Mesothelial cell of epicardium (in vitro differentiated cells): Measurements from ENCODE around the gene ELMO3. TPM values are rescaled to one million over a fixed set of nuclear protein-coding genes. Genes with fewer than 3 reads are reported as not detected.

Experiments used
- DNase-seq, 2 experiments: peaks; one replicate each; pipeline ENCODE4 v3.0.0; 2021; ENCODE audit warnings: low spot score in 2 of 2; ENCODE audit not compliant: unreplicated experiment in 2 of 2
- H3K27ac Mint-ChIP-seq: 2 replicates; pipeline ENCODE4 v1.8.0; 2021; ENCODE audit warnings: mixed read lengths
- H3K27me3 Mint-ChIP-seq: 2 replicates; pipeline ENCODE4 v1.8.0; 2021; ENCODE audit warnings: low read depth, mixed read lengths
- H3K36me3 Mint-ChIP-seq: 2 replicates; pipeline ENCODE4 v1.8.0; 2021; ENCODE audit warnings: mixed read lengths
- H3K4me1 Mint-ChIP-seq: 2 replicates; pipeline ENCODE4 v1.8.0; 2021; ENCODE audit warnings: mixed read lengths
- H3K4me3 Mint-ChIP-seq: 2 replicates; pipeline ENCODE4 v1.8.0; 2021; ENCODE audit warnings: mild to moderate bottlenecking, moderate library complexity, mixed read lengths
- H3K9me3 Mint-ChIP-seq: 2 replicates; pipeline ENCODE4 v1.8.0; 2021; ENCODE audit warnings: mixed read lengths
- total RNA-seq: library from RNA; stranded (reverse); gene quantifications from 3 replicates; pipeline ENCODE4 v1.2.1, GENCODE V29; 2021
- TF ChIP-seq, protein P1 (sequence below): fragments of 200-600 bp; sonication (generic); IDR thresholded peaks from one replicate; pipeline ENCODE4 v1.5.0; 2021; ENCODE audit warnings: antibody characterized with exemption; ENCODE audit not compliant: unreplicated experiment

ELMO3 gene
- total RNA-seq, 1 donor from 2014 or later: 9.7 TPM

DNA sequence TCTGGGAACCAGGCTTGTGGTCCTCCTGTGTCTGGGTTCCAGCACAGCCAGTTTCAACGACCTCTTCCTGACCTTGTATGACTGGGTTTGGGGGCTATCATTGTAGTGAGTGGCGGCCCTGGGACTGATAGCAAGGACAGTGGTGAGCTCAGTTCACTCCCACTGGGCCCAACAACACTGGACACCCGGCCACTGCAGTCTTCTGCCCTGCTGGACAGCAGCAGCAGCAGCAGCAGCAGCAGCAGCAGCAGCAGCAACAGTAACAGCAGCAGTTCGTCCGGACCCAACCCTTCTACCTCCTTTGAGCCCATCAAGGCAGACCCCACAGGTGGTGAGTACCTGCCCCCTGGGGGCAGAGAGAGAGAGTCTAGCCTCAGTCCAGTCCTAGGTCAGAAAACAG is 3.3 kb upstream of the ELMO3 start:
- Mint-ChIP-seq H3K4me3 (no peak overlapping the region), H3K4me1 (peaks cover 24% of the 10 kb centered on the region), H3K36me3 (peaks cover 16% of the 10 kb centered on the region), H3K9me3 (no peaks in the 10 kb centered on the region), H3K27me3 (peaks cover 5% of the 10 kb centered on the region), H3K27ac (no peak overlapping the region)
- TF ChIP-seq, protein P1, sequence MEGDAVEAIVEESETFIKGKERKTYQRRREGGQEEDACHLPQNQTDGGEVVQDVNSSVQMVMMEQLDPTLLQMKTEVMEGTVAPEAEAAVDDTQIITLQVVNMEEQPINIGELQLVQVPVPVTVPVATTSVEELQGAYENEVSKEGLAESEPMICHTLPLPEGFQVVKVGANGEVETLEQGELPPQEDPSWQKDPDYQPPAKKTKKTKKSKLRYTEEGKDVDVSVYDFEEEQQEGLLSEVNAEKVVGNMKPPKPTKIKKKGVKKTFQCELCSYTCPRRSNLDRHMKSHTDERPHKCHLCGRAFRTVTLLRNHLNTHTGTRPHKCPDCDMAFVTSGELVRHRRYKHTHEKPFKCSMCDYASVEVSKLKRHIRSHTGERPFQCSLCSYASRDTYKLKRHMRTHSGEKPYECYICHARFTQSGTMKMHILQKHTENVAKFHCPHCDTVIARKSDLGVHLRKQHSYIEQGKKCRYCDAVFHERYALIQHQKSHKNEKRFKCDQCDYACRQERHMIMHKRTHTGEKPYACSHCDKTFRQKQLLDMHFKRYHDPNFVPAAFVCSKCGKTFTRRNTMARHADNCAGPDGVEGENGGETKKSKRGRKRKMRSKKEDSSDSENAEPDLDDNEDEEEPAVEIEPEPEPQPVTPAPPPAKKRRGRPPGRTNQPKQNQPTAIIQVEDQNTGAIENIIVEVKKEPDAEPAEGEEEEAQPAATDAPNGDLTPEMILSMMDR: no peak
- DNase-seq: no peak

- H3K9me3 Mint-ChIP-seq: no peaks in the 10 kb centered on the region
- DNase-seq: no peak
- H3K36me3 Mint-ChIP-seq: peaks cover 16% of the 10 kb centered on the region
- TF ChIP-seq, protein P1: no peak
- no peak overlapping the region for H3K4me3 Mint-ChIP-seq
- peaks cover 5% of the 10 kb centered on the region for H3K27me3 Mint-ChIP-seq
- peaks cover 22% of the 10 kb centered on the region for H3K4me1 Mint-ChIP-seq
- H3K27ac Mint-ChIP-seq: no peak overlapping the region
Observed at GRCh38 chr16:67196881-67197280, 2.0 kb upstream of the ELMO3 start.

GRCh38 chr16:67197704-67198103 is 1.2 kb upstream of the ELMO3 start:
- Mint-ChIP-seq H3K27ac (no peak overlapping the region), H3K4me3 (no peak overlapping the region), H3K36me3 (peaks cover 16% of the 10 kb centered on the region), H3K4me1 (peaks cover 18% of the 10 kb centered on the region), H3K9me3 (no peaks in the 10 kb centered on the region), H3K27me3 (peaks cover 5% of the 10 kb centered on the region)
- no peak for DNase-seq
- TF ChIP-seq, protein P1: no peak

DNA sequence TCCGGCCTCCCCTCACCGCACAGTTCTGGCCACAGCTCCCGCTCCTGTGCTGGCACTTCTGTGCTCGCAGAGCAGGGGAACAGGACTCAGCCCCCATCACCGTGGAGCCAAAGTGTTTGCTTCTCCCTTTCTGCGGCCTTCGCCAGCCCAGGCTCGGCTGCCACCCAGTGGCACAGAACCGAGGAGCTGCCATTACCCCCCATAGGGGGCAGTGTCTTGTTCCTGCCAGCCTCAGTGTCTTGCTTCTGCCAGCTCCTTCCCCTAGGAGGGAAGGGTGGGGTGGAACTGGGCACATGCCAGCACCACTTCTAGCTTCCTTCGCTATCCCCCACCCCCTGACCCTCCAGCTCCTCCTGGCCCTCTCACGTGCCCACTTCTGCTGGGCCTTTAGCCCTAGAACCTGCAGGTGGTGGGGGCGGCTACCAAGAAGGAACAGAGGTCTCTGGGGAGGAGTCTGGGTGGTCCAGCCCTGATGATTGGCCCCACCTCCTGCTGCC is 645 bp upstream of the ELMO3 start:
- H3K27ac Mint-ChIP-seq: no peak overlapping the region
- no peak for DNase-seq
- H3K4me1 Mint-ChIP-seq: peaks cover 14% of the 10 kb centered on the region
- no peaks in the 10 kb centered on the region for H3K9me3 Mint-ChIP-seq
- H3K4me3 Mint-ChIP-seq: no peak overlapping the region
- peaks cover 16% of the 10 kb centered on the region for H3K36me3 Mint-ChIP-seq
- TF ChIP-seq, protein P1: peak; percentile 19
- peaks cover 5% of the 10 kb centered on the region for H3K27me3 Mint-ChIP-seq

DNA sequence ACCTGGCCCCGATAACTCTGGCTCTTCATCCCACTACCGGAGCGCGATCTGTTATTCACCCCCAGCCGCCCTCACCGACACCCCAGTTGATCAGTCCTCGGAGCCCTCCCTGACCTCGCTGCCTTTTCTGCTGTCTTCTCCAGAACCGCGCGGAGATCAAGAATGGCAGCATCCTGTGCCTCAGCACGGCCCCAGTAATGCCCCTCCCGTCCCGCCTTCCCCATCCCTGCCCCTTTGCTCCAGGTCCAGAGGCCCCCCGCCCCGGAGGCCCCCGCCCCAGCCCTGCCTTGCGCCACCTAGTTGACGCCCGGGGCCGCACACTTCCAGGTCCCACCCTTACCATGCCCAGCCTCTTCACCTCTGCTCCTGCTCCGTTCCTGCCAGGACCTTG is 872 bp downstream of the ELMO3 start:
- peaks cover 6% of the 10 kb centered on the region for H3K4me1 Mint-ChIP-seq
- H3K4me3 Mint-ChIP-seq: peak overlapping the region; percentile 69
- TF ChIP-seq, protein P1: peak; percentile 22
- H3K9me3 Mint-ChIP-seq: no peaks in the 10 kb centered on the region
- DNase-seq: no peak
- H3K36me3 Mint-ChIP-seq: peaks cover 14% of the 10 kb centered on the region
- H3K27ac Mint-ChIP-seq: no peak overlapping the region
- H3K27me3 Mint-ChIP-seq: peaks cover 5% of the 10 kb centered on the region

DNA sequence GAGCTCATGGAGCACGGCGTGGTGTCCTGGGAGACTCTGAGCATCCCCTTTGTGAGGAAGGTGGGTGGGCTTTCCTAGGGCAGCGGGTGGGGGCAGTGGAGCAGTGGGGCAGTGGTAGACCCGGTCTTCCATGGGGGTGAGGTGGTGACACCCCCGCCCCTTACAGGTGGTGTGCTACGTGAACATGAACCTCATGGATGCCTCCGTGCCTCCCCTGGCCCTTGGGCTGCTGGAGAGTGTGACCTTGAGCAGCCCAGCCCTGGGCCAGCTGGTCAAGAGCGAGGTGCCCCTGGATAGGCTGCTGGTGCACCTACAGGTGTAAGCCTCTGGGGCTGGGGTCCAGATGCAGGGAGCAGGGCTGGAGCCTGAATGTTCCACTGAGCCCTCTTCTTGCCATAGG is 1.6 kb downstream of the ELMO3 start:
- Mint-ChIP-seq H3K27ac (no peak overlapping the region), H3K4me1 (peaks cover 6% of the 10 kb centered on the region), H3K36me3 (peaks cover 14% of the 10 kb centered on the region), H3K9me3 (no peaks in the 10 kb centered on the region), H3K27me3 (peaks cover 5% of the 10 kb centered on the region), H3K4me3 (peak overlapping the region; percentile 69)
- DNase-seq: no peak
- TF ChIP-seq, protein P1: no peak
